ENCODE results near the gene OR4C11. TPM values are rescaled to one million over a fixed set of nuclear protein-coding genes. Genes with fewer than 3 reads are reported as not detected.

OR4C11 gene, protein sequence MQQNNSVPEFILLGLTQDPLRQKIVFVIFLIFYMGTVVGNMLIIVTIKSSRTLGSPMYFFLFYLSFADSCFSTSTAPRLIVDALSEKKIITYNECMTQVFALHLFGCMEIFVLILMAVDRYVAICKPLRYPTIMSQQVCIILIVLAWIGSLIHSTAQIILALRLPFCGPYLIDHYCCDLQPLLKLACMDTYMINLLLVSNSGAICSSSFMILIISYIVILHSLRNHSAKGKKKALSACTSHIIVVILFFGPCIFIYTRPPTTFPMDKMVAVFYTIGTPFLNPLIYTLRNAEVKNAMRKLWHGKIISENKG
- total RNA-seq (2021; ENCODE audit: unreplicated experiment), result not detected
- polyA plus RNA-seq (2012; ENCODE audit: insufficient read length), result not detected
- not detected for Bru-seq, nascent RNA
- BruChase-seq, experiment 1, labeled RNA remaining after a 2-hour chase, result not detected
- not detected for BruChase-seq, experiment 2, labeled RNA remaining after a 6-hour chase
- long read RNA-seq, result 0 reads

DNA sequence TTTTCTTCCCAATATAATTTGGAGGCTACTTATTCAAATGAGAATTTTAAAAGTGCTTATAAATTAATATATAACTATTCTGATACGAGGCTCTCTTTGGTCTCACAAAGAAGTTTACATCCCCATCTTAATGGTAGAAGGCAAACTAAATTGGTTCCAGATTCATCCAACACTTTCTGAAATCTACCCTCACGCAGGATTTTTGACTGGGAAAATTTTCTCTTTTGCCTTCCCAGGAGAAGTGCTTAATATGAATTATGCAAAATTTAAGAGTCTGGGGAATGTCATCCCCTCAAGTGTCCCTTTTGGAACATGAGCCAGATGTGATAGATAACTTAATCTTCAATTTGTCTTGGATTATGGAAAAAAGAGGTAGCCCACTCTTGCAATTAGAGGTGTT, at the start of gene OR4C11:
Gene OR4C11 (minus strand): TSS at position 101 of the 400 bp plus-strand sequence. CDS start 3,272 bp downstream, outside the sequence.
- TF ChIP-seq, protein P1, sequence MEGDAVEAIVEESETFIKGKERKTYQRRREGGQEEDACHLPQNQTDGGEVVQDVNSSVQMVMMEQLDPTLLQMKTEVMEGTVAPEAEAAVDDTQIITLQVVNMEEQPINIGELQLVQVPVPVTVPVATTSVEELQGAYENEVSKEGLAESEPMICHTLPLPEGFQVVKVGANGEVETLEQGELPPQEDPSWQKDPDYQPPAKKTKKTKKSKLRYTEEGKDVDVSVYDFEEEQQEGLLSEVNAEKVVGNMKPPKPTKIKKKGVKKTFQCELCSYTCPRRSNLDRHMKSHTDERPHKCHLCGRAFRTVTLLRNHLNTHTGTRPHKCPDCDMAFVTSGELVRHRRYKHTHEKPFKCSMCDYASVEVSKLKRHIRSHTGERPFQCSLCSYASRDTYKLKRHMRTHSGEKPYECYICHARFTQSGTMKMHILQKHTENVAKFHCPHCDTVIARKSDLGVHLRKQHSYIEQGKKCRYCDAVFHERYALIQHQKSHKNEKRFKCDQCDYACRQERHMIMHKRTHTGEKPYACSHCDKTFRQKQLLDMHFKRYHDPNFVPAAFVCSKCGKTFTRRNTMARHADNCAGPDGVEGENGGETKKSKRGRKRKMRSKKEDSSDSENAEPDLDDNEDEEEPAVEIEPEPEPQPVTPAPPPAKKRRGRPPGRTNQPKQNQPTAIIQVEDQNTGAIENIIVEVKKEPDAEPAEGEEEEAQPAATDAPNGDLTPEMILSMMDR (IDR thresholded peaks at IDR 0.05), result no peak
- TF ChIP-seq SIN3A (IDR thresholded peaks at IDR 0.05; ENCODE audit: borderline replicate concordance, insufficient read depth, low read depth, low read length) (no peak), POLR2AphosphoS5 (IDR thresholded peaks at IDR 0.05; ENCODE audit: low read depth, low read length) (no peak), TCF7L2 (IDR thresholded peaks at IDR 0.05; ENCODE audit: low read depth, low read length) (no peak)
- TF ChIP-seq, protein P2, sequence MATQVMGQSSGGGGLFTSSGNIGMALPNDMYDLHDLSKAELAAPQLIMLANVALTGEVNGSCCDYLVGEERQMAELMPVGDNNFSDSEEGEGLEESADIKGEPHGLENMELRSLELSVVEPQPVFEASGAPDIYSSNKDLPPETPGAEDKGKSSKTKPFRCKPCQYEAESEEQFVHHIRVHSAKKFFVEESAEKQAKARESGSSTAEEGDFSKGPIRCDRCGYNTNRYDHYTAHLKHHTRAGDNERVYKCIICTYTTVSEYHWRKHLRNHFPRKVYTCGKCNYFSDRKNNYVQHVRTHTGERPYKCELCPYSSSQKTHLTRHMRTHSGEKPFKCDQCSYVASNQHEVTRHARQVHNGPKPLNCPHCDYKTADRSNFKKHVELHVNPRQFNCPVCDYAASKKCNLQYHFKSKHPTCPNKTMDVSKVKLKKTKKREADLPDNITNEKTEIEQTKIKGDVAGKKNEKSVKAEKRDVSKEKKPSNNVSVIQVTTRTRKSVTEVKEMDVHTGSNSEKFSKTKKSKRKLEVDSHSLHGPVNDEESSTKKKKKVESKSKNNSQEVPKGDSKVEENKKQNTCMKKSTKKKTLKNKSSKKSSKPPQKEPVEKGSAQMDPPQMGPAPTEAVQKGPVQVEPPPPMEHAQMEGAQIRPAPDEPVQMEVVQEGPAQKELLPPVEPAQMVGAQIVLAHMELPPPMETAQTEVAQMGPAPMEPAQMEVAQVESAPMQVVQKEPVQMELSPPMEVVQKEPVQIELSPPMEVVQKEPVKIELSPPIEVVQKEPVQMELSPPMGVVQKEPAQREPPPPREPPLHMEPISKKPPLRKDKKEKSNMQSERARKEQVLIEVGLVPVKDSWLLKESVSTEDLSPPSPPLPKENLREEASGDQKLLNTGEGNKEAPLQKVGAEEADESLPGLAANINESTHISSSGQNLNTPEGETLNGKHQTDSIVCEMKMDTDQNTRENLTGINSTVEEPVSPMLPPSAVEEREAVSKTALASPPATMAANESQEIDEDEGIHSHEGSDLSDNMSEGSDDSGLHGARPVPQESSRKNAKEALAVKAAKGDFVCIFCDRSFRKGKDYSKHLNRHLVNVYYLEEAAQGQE (IDR thresholded peaks at IDR 0.05; ENCODE audit: insufficient read depth in 1 of 2, low read depth in 2 of 2, low read length in 1 of 2), result no peak
- H3K27ac ChIP-seq (ENCODE audit: low read length), result no peak within 1 kb of the TSS
- no peaks in the 10 kb centered on the region; the same call in 1 of the 2 replicates for H3K9me3 ChIP-seq (ENCODE audit: control insufficient read depth, insufficient read depth, low read depth, low read length)
- intact Hi-C loops (cut with micrococcal nuclease; ENCODE audit: unreplicated experiment) (loop anchor here (10.0 kb wide), 1 partner anchor 243 kb away; the partner anchor contains the start of gene OR4A15), in situ Hi-C loops (cut with HindIII; ENCODE audit: low pct_unique_long_range_greater_than_20kb, low sequenced_read_pairs) (no loop called here)
- ChIA-PET CTCF (no interaction called here), POLR2A (no interaction called here)
- no peaks in the 10 kb centered on the region for H3K27me3 ChIP-seq (ENCODE audit: control insufficient read depth, insufficient read depth, low read length)
- no peaks in the 10 kb centered on the region for H3K36me3 ChIP-seq (ENCODE audit: control insufficient read depth, insufficient read depth, low read length)
- no TSS peak for BruUV-seq (replicated peaks)
- DNase-seq (ENCODE audit: low read depth, low spot score) (no peak), ATAC-seq (no peak)
- H3K4me1 ChIP-seq (ENCODE audit: control insufficient read depth, insufficient read depth, low read length), result no peaks in the 10 kb centered on the region
- H3K4me3 ChIP-seq (ENCODE audit: low read depth in 2 of 2, low read length in 2 of 2), result no peak within 1 kb of the TSS

DNA sequence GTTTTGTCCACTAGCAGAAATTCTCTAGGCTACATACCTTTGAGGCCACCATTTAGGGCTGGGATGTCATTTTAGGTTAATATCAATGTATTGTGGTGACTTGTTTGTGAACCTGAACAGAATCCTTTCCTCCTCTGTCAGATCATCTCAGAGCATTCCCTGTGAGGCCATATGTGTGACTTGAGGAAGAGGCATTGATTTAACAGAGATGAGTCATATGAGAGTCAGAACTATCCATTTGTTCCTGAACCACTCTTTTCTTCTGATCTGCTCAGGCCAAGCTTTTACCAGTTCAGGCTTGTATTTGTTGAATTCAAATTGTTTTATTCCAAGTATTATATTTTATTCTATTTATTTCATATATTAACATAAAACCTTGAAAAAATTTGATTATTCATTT, 47.7 kb upstream of the OR4C11 start:
- Histone ChIP-seq H3K27me3 (ENCODE audit: control insufficient read depth, insufficient read depth, low read length) (no peaks in the 10 kb centered on the region), H3K36me3 (ENCODE audit: control insufficient read depth, insufficient read depth, low read length) (no peaks in the 10 kb centered on the region), H3K4me3 (ENCODE audit: low read depth in 2 of 2, low read length in 2 of 2) (no peak overlapping the region), H3K9me3 (ENCODE audit: control insufficient read depth, insufficient read depth, low read depth, low read length) (no peaks in the 10 kb centered on the region), H3K27ac (ENCODE audit: low read length) (no peak overlapping the region), H3K4me1 (ENCODE audit: control insufficient read depth, insufficient read depth, low read length) (no peaks in the 10 kb centered on the region)
- BruUV-seq (replicated peaks), result no TSS peak
- in situ Hi-C loops (cut with HindIII; ENCODE audit: low pct_unique_long_range_greater_than_20kb, low sequenced_read_pairs), result no loop called here
- TF ChIP-seq TCF7L2 (IDR thresholded peaks at IDR 0.05; ENCODE audit: low read depth, low read length) (no peak), POLR2AphosphoS5 (IDR thresholded peaks at IDR 0.05; ENCODE audit: low read depth, low read length) (no peak), SIN3A (IDR thresholded peaks at IDR 0.05; ENCODE audit: borderline replicate concordance, insufficient read depth, low read depth, low read length) (no peak)
- TF ChIP-seq, protein P1 (IDR thresholded peaks at IDR 0.05), result no peak
- TF ChIP-seq, protein P2 (IDR thresholded peaks at IDR 0.05; ENCODE audit: insufficient read depth in 1 of 2, low read depth in 2 of 2, low read length in 1 of 2), result no peak
- intact Hi-C loops (cut with micrococcal nuclease; ENCODE audit: unreplicated experiment), result no loop called here
- DNase-seq (ENCODE audit: low read depth, low spot score), result no peak
- CTCF ChIA-PET, result no interaction called here
- POLR2A ChIA-PET, result no interaction called here
- ATAC-seq, result no peak

Measured in Panc1 (cell line).